22Rv1 (cell line): Measurements from ENCODE around the gene NLGN2.

Experiments used
- H3K27ac ChIP-seq: fragments of 450-650 bp; 2 replicates; pipeline ENCODE4 v1.5.1; 2017
- CTCF ChIP-seq: fragments of 450-650 bp; IDR thresholded peaks from 2 replicates; pipeline ENCODE4 v1.5.1; 2017; ENCODE audit warnings: mild to moderate bottlenecking
- ZFX ChIP-seq: fragments of 450-650 bp; IDR thresholded peaks from 2 replicates; pipeline ENCODE4 v1.6.1; 2017; ENCODE audit warnings: antibody characterized with exemption, borderline replicate concordance

NLGN2 gene

DNA sequence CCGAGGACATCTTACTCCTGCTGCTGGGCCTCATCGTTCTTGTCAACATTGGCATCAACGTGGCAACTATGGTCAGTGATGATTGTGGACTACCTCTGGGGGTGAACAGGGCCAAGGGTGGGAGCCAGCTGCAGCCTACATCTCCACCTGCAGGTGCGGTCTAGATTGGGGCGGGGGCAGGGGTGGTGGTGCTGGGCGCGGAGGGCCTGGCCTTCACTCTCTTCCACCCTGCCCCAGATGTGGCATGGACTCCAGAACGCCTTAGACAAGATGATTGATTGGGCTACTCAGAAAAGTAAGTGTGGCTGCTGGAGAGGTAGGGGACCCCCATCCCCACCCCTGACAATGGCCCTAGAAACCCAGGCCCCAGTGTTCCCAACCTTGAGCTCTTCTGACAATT is 18.1 kb downstream of the NLGN2 start:
- no peak for TF ChIP-seq CTCF
- TF ChIP-seq ZFX = no peak
- no peak overlapping the region for H3K27ac ChIP-seq

GRCh38 chr17:7426203-7426863 is 18.7 kb downstream of the NLGN2 start:
- TF ChIP-seq ZFX (no peak), CTCF (no peak)
- no peak overlapping the region for H3K27ac ChIP-seq

GRCh38 chr17:7426896-7427489 is 19.3 kb downstream of the NLGN2 start:
- TF ChIP-seq ZFX (no peak), CTCF (no peak)
- no peak overlapping the region for H3K27ac ChIP-seq

- H3K27ac ChIP-seq = no peak overlapping the region
- TF ChIP-seq CTCF = no peak
- no peak for TF ChIP-seq ZFX
Measured at GRCh38 chr17:7427549-7427948, 19.9 kb downstream of the NLGN2 start.

DNA sequence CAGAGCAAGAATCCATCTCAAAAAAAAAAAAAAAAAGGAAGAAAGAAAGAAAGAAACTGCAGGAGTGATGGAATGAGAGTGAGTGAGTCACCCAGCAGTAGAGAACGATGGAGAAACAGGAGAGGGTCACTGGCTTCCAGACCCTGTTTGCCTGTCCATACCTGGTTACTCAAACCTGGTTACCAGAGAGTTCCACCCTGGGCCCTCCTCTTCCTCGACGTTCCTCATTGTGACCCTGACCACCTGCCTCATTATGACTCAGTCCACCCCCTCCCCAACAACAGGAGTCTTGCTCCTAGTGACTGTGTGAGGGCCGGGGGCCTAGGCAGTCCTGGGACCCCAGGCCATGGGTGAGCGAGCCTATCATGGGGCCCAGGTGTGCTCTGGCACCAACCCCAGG is 20.9 kb downstream of the NLGN2 start, which contains the start of gene SPEM3:
Gene SPEM3, plus strand, starts transcription at position 301 of the 400 bp plus-strand sequence. Its CDS starts 46 bp downstream, at position 347.
- TF ChIP-seq CTCF (no peak), ZFX (no peak)
- H3K27ac ChIP-seq = no peak within 1 kb of the TSS

GRCh38 chr17:7429722-7430121 is 22.1 kb downstream of the NLGN2 start:
- TF ChIP-seq CTCF (no peak), ZFX (no peak)

GRCh38 chr17:7431231-7431630 is 23.6 kb downstream of the NLGN2 start:
- TF ChIP-seq ZFX = no peak
- no peak for TF ChIP-seq CTCF

More at GRCh38 chr17:7429722-7430121, 22.1 kb downstream of the NLGN2 start:
- H3K27ac ChIP-seq = no peak overlapping the region

More at GRCh38 chr17:7431231-7431630, 23.6 kb downstream of the NLGN2 start:
- no peak overlapping the region for H3K27ac ChIP-seq
